GM19455 (cell line): ENCODE results near the gene RALGAPA1.
A peak's percentile ranks its signal among the peaks of the same experiment; 100 is the strongest.
"Not testable (repeated sequence)": the region's sequence is repeated elsewhere in the genome, so short reads cannot be mapped to it uniquely, and the experiment has no call there.

ENCODE experiments used
- ATAC-seq: cut with Tn5 transposase; IDR thresholded peaks from one replicate; pipeline ENCODE4 v1.9.1; 2021; ENCODE audit not compliant: unreplicated experiment

Gene RALGAPA1

DNA sequence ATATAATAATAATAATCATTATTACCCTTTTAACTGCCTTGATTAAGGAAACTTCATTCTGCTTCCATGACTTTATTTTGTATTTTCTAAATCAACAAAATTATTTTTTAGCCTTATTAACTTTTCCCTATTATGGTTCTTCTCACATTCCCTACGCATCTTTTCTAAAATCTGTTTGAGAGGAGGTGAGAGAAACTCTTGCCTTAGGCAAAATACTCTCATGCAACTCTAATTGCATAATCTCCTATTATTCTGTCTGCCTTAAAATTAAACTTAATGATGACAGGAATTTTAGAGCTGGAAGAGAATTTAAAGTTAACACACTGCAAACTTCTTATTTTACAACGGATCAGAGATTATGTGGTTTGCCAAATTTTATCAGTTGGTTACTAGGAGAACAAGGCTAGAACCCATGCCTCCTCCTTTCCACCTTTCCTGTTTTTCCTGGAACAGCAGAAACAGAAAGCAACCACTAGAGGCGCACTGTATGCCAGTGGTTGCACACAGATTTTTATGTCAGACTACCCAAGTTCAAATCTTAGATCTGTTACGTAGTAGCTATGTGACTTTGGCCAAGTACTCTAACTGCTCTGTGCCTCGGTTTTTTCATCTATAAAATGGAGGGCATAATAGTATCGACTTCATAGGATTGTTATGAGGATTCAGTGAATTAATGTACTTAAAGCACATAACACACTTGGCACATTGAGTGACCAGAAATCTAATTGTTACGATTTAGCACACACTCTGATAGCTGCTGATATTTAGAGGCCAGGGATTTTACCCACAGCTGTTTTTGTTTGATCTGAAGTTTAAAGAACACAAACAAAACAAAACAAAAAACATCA lies 12.7 kb upstream of the RALGAPA1 start:
- ATAC-seq, result no peak

DNA sequence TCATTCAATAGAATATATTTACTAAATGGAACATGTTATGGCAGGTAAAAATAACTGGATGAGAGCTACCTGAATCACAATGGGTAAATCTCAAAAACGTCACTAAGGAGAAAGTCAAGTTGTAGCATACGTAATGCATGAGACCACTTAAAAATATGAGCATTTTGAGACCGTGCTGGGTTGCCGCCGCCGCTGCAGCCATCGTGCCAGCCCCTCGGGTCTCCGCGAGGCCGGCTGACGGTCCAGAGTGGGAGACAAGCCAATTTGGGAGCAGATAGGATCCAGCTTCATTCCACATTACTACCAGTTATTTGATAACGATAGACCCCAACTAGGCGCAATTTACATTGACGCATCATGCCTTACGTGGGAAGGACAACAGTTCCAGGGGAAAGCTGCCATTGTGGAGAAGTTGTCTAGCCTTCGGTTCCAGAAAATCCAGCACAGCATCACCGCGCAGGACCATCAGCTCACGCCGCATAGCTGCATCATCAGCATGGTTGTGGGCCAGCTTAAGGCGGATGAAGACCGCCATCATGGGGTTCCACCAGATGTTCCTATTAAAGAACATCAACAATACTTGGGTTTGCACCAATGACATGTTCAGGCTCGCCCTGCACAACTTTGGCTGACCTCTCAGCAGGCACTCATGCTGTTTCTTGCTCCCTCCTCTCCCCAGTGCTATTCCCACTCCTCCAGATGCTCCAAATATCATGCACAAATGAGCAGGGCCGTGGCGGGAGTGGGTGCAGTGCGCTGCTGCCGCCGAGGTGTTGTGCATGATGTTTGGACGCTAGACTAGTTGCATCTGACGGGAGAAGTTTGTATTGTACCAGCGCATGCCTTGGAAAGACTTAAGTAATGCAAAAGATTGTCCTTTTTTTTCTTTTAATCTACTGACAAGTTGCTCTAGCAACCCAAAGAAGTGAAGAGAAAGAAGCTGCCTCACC lies 10.8 kb upstream of the RALGAPA1 start:
- no peak for ATAC-seq

DNA sequence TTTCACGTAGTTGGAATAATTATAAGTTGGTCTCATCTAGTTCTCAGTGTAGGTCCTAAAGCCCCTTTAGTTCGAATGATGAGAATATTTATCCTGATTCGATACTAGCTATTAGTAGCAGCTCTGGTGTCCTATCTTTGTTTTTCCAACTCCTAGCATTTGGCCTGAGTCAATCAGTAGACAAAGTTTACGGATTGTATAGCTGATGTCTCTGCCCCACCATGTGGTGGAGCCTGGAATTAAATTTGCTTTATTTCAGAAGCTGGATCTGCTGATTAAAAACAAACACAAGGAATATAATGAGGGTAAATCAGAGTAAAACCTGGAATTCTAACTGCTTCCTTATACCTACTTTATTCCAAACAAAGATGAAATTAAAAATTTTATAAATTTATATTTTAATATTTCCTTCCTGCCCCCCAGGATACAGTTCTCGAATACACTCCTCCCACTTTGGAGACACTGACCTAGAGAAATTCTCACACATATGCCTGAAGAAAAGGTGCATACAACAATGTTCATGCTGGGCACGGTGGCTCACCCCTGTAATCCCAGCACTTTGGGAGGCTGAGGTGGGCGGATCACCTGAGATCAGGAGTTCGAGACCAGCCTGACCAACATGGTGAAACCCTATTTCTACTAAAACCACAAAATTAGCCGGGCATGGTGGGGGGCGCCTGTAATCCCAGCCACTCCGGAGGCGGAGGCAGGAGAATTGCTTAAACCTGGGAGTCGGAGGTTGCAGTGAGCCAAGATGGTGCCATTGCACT lies 9.4 kb upstream of the RALGAPA1 start:
- ATAC-seq, result no peak

DNA sequence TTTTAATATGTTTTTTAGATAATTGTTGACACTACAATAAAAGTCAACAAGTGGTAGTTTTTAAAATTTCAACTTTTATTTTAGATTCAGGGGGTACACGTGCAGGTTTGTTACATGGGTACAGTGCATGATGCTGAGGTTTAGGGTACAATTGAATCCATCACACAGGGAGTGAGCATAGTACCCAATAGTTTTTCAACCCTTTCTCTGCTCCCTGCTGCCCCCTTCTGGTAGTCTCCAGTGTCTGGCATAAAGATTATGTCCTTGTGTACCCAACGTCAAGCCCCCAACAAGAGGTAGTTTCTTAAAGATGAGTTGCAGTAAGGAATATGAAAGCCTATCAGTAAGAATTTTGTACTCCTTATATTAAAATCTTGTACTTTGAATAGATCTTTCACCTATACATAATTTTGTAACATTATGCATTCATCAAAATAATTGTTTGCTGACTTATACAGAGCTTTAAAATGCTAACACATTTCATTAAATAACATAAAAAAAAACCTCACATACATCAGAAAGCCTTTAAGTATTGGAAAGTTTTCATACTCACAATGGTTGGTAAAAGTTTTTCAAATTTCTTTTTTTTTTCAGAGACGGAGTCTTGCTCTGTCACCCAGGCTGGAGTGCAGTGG lies 5.4 kb upstream of the RALGAPA1 start:
- ATAC-seq, result peak; percentile 71

DNA sequence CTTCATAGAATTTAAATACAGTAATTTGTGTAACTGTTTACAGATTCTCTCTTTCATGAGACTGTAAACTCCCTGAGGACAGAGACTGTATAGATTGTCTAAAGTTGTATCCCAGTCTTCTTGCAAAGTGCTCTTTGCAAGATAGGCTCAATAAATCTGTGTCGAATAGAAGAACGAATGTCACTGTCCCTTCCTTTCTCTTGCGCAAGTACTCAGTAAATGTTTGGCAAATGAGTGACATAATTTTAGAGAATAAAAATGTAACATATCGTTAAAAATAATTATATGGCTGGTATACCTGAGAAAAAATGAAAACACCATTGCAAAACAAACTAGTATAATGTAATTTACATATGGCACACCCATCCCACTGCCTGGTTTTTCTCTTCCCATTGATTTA lies 1.9 kb upstream of the RALGAPA1 start:
- ATAC-seq, result no peak

DNA sequence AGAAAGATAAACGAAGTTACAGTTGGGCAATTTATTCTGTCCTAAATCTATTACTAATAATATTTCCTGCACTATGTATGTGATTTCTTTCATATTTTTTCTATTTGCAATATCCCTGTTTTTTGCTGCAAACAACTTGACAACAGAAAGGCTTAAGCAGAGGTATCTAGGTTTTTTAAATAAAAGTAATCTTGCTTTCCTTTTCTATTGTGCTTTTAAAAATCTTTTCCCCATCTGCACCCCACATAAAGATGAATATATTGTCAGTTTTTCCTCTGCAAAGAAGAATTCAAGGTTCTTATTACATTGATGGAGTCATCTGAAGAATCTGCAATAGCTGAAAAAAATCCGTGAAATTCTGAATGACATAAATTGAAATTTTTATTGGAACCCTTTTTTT lies 502 bp upstream of the RALGAPA1 start:
- ATAC-seq, result no peak

DNA sequence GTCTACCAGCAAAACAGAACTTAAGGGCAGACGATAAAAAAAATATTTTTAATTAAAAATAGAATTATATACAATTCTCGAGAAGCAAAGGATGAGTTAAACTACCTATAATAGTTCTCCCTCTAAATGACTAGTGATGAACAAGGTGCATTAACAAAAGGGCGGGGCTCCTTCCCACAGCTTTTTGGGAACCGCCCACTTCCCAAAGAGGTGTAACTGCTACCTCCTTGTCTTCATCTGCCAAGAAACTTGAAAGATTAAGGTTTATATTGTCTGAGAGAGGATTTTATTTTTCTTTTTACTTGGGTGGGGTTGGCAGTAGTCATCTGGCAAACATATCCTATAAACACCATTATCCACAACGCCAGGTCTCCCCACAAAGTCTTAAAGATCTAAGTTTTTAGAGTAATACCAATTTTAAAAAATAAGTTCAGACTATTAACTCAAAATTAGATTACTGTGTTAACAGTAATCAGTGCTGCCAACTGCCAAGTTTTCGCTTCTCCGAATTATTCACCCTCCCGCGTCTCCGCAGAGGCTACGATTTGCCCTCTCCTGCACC lies 938 bp downstream of the RALGAPA1 start:
- ATAC-seq, result no peak

DNA sequence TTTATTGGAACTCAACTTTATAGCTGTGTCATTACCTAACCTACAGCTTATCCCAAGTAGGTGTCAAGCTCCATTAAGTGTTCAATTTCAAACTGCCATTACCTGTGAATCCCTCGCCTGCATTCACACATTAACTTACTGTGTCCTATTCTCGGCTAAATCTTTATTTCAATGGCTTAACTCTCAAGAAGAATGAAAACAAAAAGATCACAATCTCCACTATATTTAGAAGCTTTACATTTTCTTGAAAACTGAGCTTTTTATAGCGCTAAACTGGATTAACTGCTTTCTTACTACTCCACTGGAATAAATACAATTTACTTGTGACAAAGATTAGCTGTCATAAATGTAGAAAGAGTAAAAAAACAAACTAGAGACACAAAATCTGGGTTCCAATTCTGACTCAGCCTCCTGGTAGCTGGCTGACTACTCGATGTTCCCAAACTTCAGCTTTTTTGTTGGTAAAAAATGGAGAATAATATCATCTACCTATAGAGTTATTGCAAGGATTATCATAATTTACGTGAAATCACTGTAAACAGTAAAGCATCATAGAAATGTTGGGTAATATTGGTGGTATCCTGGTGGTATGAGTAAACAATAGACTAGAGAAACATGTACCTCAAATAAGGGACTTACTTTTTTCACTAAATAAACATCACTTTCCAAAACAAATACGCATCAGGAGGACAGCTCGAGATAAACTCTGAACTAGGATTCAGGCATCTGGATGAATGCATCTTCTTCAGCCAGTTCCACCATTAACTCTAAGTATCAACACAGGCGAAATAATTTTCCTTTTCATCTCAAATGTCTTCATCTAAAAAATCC lies 1.7 kb downstream of the RALGAPA1 start:
- ATAC-seq, result no peak

DNA sequence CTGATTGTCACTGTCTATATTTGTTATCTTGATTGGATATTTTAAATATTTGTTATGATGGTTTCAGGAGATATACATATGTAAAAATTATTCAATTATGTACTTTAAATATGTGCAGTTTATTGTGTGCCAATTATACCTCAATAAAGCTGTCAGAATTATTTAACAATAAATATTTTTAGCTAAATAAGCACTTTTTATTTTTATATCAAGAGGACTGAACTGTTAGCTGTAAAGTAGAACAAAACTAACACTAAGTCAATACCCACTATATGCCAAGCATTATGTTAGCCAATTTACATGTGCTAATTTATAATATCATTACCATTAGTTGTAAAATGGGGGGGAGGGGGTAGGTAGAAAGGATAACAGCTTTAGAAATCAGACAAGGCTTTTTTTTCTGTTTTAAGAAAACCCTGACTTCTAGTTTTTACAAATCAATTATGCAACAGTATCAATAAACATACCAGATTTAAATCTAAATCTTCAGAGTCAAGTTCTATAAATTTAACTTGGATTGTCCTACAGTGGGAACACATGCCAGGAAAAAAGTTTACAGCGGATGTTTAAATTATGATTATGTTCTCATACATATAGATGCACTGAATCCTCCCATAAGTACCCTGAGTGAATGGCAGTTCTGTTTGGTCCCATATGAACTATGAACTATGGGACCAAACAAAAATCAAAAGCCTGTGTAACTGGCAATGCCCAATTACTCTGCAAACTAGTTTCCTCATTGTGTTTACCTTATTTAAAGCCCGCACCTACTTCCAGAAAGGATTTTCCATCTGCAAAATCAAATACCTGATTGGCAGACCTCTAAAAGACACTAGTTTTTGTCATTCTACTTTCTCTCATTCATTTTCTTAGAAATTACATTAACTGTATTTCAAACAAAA lies 2.8 kb downstream of the RALGAPA1 start:
- no peak for ATAC-seq

DNA sequence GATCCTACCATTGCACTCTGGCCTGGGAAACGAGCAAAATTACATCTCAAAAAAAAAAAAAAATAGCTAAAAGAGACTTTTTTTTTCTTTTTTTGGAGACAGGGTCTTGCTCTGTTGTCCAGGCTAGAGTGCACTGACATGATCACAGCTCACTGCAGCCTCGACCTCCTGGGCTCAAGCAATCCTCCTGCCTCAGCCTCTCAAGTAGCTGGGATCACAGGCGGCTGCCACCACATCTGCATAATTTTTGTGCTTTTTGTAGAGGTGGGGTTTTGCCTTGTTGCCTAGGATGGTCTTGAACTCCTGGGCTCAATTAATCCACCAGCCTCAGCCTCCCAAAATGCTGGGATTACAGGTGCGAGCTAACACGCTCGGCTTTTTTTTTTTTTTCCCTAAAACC lies 11.3 kb downstream of the RALGAPA1 start:
- no peak for ATAC-seq

DNA sequence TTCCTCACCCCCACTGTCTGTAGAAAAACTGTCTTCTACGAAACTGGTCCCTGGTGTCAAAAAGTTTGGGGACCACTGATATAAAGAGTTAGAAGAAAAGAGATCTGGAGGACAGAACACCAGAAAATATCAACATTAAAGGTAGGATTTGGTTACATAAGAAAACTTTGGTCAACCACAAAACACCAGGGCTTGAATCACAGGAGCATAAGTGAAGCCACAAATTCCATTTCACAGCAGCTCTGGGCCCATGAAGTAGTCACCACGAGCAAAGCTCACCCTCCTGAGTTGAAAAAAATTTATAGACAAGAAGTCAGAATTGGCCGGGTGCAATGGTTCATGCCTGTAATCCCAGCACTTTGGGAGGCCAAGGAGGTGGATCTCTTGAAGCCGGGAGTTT lies 19.4 kb downstream of the RALGAPA1 start:
- ATAC-seq, result no peak

DNA sequence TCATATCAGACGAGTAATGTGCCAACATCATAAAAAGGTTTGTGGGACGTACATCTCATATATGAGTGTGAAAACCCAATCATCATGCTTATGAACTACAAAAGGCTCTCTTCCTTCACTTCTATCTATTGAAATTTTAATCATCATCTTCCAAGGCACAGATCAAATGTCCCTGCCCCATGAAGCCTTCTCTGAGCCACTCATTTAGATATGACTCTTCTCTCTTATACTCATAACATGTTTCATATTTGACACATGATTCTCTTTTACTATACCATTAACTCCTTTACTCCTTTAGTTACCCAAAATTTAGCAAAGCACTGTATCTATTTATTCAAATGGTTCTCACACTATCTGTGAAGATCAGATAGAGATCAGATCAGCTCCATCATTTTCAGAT lies 22.2 kb downstream of the RALGAPA1 start:
- ATAC-seq, result no peak

DNA sequence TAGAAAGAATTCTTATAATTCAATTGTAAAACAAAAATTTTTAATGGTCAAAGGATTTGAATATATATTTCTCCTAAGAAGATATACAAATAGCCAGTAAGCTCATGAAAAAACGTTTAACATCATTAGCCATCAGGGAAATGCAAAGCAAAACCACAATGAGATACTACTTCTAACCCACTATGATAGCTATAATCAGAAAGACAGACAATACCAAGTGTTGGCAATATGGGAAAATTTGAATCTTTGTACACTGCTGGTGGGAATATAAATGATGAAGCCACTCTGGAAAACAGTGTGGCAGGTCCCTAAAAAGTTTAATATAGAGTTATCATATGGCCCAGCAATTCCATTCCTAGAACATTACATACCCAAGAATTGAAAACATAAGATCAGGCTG lies 25.4 kb downstream of the RALGAPA1 start:
- no peak for ATAC-seq

DNA sequence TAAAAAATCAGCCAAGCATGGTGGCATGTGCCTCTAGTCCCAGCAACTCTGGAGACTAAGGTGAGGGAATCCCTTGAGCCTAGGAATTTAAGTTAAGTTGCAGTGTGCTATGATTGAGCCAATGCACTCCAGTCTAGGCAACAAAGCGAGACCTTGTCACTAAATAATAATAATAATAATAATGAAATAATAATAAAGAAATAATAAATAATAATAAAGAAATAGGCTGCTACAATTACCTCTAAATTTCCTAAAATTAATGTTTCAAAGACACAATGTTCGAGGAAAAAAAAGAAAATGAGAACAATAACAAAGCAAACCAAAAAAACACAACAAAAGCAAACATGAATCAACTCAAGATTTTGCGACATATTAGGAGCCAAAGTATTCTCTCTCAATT lies 29.7 kb downstream of the RALGAPA1 start:
- ATAC-seq, result no peak

DNA sequence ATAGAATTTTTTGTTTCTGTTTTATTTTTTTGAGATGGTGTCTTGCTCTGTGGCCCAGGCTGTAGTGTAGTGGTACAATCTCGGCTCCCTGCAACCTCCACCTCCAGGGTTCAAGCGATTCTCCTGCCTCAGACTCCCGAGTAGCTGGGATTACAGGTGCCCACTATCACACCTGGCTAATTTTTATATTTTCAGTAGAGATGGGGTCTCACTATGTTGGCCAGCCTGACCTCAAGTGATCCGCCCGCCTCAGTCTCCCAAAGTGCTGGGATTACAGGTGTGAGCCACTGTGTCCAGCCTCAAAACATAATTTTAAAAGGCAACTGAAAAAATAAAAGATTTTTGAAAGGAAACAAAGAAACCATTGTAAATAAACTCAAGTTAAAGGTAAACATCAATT lies 31.5 kb downstream of the RALGAPA1 start:
- ATAC-seq, result not testable (repeated sequence)

DNA sequence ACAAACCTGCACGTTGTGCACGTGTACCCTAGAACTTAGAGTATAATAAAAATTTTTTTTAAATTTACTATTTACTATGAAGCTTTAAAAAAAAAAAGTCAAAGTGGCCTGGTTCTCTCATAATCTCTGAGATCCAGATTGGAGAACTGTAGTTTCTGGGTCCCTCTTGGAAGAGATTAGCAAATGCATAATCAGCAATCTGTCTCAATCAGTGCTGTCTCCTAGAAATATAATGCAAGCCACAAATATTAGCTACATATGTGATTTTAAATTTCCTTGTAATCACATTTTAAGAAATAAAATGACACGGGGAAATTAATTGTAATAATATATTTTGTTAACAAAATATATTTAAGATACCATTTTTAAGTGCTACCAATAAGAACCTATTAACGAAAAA lies 32.3 kb downstream of the RALGAPA1 start:
- no peak for ATAC-seq

DNA sequence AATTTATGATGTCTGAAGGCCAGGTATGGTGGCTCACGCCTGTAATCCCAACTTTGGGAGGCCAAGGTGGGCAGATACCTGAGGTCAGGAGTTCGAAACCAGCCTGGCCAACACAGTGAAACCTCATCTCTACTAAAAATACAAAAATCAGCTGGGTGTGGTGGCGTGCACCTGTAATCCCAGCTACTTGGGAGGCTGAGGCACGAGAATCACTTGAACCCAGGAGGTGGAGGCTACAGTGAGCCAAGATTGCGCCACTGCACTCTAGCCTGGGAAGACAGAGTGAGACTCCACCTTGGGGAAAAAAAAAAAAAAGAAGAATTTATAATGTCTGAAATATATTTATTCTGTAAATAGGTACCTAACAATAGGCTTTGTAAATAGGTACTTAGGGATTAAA lies 33.0 kb downstream of the RALGAPA1 start:
- ATAC-seq, result not testable (repeated sequence)

DNA sequence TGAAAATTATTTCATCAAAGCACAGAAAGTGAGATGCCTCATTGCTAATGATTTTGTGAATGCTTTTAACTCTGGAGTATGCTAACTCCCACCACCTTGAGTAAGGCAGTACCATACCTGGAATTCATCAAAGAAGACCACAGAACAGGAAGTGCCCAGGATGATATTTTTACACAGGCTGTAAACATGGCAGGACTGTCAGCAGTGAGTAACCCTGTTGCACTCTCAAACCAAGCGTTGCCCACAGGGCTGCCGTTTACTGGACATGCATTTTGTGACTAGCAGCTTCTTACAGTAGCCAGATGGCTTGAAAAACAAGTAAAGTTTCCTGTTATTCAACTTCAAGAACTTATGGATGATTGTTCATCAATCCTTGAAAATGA lies 42.4 kb downstream of the RALGAPA1 start:
- no peak for ATAC-seq
